ENCODE measurements around the gene KIAA0232.

Gene KIAA0232

DNA sequence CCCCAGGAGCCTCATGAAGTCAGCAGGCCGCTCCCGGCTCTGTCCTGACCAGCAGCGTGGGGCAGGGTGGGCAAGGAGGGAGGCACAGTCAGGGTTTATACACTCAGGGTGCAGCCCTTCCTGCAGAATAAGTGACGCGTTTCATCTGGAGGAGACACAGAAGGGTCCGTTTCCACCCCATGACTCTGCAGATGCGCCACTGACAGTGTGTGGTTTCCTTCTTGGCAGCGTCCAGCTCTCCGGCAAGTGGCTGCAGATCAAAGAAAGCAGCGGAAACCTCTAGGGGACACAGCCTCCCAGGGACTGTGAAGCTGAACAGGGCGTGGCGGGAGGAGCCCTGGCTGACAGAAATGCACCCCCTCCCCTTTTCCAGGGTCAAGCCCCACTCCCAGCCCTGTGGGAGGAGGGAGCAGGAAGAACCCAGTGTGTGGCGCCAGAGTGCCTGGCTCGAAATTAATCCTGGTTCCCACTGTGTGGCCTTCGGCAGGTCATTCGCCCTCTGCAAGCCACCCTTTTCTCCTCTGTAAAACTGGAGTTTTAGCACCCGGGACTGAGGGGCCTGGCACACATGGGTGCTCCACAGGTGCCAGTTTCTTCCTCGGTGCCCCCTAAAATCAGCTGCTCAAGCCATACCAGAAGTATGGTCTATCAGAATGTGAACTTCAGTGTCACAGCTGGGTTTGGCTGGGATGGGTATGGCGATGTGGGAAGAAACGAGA is 109.8 kb downstream of the KIAA0232 start:
- Histone ChIP-seq H3K4me1 (ENCODE audit: control insufficient read depth, insufficient read depth, low read length, poor library complexity, severe bottlenecking) (peaks cover 13% of the 10 kb centered on the region), H3K36me3 (ENCODE audit: control insufficient read depth, insufficient read depth, low read length) (no peaks in the 10 kb centered on the region), H3K4me3 (ENCODE audit: extremely low read depth, insufficient read depth, low read length, poor library complexity, severe bottlenecking) (no peak overlapping the region), H3K9me3 (ENCODE audit: control insufficient read depth, low read length) (peaks cover 14% of the 10 kb centered on the region), H3K27ac (ENCODE audit: low read depth, low read length, severe bottlenecking) (peak overlapping the region; percentile 36)
- WGBS, 2 experiments (ENCODE audit: insufficient coverage in 2 of 2) = 77 to 80% methylated on average over 16 to 17 of the region's 20 CpGs

DNA sequence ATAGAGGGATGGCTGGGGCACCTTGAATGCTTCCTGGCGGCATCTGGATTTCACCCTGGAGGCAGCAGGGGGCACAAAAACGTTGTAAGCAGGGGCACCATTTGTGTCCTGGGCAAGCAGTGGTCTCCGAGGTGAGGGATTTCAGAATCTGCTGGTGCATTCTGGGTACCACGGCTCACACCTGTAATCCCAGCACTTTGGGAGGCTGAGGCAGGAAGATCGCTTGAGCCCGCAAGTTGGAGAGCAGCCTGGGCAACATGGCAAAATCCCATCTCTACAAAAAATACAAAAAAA is 110.3 kb downstream of the KIAA0232 start:
- H3K27ac ChIP-seq (ENCODE audit: low read depth, low read length, severe bottlenecking) = no peak overlapping the region
- H3K36me3 ChIP-seq (ENCODE audit: control insufficient read depth, insufficient read depth, low read length) = no peaks in the 10 kb centered on the region
- 75 to 88% methylated on average over 6 of the region's 6 CpGs for WGBS, 2 experiments (ENCODE audit: insufficient coverage in 2 of 2)
- peaks cover 14% of the 10 kb centered on the region for H3K9me3 ChIP-seq (ENCODE audit: control insufficient read depth, low read length)
- H3K4me3 ChIP-seq (ENCODE audit: extremely low read depth, insufficient read depth, low read length, poor library complexity, severe bottlenecking) = no peak overlapping the region
- peaks cover 9% of the 10 kb centered on the region for H3K4me1 ChIP-seq (ENCODE audit: control insufficient read depth, insufficient read depth, low read length, poor library complexity, severe bottlenecking)

DNA sequence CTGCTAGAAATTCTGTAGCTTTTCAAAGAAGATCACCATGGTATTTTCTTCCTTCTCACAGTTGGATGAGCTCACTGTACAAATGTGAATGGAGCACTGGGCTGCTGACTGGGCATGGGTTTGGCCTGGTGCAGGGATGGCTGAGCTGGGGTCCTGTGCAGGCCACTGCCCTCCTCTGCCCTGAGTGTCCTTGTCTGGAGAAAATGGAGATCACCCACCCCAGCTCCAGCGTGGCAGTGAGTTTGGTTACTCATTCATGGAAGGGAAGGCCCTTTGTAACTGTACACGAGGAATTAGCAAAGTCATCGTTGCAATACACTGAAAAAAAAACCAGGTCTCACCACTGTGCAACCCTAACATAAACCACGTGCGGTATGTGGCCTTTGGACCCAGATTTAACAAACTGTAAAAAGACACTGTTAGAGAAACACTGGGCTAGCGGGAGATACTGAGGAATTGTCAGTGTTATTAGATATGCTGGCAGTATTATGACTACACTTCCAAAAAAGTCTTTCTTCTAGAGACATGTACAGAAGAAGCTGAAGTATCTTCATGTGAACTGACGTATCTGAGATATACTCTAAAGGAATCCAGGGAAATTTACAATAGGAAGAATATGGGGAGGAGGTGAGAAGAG is 111.0 kb downstream of the KIAA0232 start:
- Histone ChIP-seq H3K27ac (ENCODE audit: low read depth, low read length, severe bottlenecking) (no peak overlapping the region), H3K4me1 (ENCODE audit: control insufficient read depth, insufficient read depth, low read length, poor library complexity, severe bottlenecking) (peaks cover 9% of the 10 kb centered on the region), H3K4me3 (ENCODE audit: extremely low read depth, insufficient read depth, low read length, poor library complexity, severe bottlenecking) (no peak overlapping the region), H3K36me3 (ENCODE audit: control insufficient read depth, insufficient read depth, low read length) (no peaks in the 10 kb centered on the region), H3K9me3 (ENCODE audit: control insufficient read depth, low read length) (peaks cover 14% of the 10 kb centered on the region)
- 88 to 98% methylated on average over 4 to 6 of the region's 7 CpGs for WGBS, 2 experiments (ENCODE audit: insufficient coverage in 2 of 2)

DNA sequence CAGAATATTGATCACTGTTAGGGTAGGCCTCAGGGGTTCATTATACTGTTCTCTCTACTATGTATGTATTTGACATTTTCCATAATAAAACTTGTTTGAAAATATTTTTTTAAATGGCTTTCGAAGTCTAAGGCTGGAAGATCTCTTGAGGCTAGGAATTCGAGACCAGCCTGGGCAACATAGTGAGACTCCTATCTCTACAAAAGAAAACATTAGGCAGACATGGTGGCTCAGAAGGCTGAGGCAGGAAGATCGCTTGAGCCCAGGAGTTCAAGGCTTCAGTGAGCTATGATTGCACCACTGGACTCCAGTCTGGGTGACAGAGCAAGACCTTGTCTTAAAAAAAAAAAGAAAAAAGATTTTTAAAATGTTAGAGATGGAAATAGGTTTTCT is 111.6 kb downstream of the KIAA0232 start:
- H3K36me3 ChIP-seq (ENCODE audit: control insufficient read depth, insufficient read depth, low read length) = no peaks in the 10 kb centered on the region
- peaks cover 14% of the 10 kb centered on the region for H3K9me3 ChIP-seq (ENCODE audit: control insufficient read depth, low read length)
- H3K27ac ChIP-seq (ENCODE audit: low read depth, low read length, severe bottlenecking) = no peak overlapping the region
- H3K4me3 ChIP-seq (ENCODE audit: extremely low read depth, insufficient read depth, low read length, poor library complexity, severe bottlenecking) = no peak overlapping the region
- 100% methylated on average over 2 of the region's 3 CpGs for WGBS, 2 experiments (ENCODE audit: insufficient coverage in 2 of 2)
- peaks cover 9% of the 10 kb centered on the region for H3K4me1 ChIP-seq (ENCODE audit: control insufficient read depth, insufficient read depth, low read length, poor library complexity, severe bottlenecking)

DNA sequence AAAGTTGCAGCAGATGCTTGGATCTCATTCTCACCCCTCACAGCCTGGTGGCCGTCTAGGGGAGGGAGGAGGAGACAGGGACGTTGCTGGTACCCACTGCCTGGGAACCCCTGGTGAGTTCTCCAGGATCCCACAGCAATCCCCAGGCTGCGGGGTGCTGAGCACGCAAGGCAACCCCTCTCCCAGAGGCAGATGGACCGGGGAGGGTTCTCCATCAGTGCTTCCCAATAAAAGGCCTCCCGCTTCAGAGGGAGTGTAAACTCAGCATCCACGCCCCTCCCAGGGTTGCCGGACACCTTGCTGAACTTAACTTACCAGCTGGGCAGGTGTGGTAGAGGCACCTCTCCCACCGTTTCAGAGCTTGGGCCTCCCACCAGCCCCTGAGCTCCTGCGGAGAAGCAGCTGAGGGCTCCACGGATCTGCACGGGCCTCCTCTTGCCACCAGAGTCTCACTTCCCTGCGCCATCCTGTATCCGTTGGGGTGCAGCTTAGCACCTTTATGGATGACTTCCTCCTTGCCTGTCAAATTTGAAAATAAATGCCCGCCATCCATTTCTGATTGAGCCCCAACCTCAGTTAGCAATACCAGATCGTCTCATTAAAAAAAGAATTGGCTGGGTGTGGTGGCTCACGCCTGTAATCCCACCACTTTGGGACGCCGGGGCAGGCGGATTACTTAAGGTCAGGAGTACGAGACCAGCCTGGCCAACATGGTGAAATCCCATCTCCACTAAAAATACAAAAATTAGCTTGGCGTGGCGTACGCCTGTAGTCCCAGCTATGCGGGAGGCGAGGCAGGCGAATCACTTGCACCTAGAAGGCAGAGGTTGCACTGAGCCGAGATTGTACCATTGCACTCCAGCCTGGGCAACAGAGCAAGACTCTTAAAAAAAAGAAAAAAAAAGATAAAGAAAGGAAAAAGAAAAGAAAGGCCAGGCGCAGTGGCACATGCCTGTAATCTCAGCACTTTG is 112.3 kb downstream of the KIAA0232 start:
- Histone ChIP-seq H3K4me3 (ENCODE audit: extremely low read depth, insufficient read depth, low read length, poor library complexity, severe bottlenecking) (no peak overlapping the region), H3K9me3 (ENCODE audit: control insufficient read depth, low read length) (peaks cover 13% of the 10 kb centered on the region), H3K36me3 (ENCODE audit: control insufficient read depth, insufficient read depth, low read length) (no peaks in the 10 kb centered on the region), H3K27ac (ENCODE audit: low read depth, low read length, severe bottlenecking) (no peak overlapping the region), H3K4me1 (ENCODE audit: control insufficient read depth, insufficient read depth, low read length, poor library complexity, severe bottlenecking) (peaks cover 9% of the 10 kb centered on the region)
- WGBS, 2 experiments (ENCODE audit: insufficient coverage in 2 of 2) = 91 to 93% methylated on average over 26 to 27 of the region's 29 CpGs

DNA sequence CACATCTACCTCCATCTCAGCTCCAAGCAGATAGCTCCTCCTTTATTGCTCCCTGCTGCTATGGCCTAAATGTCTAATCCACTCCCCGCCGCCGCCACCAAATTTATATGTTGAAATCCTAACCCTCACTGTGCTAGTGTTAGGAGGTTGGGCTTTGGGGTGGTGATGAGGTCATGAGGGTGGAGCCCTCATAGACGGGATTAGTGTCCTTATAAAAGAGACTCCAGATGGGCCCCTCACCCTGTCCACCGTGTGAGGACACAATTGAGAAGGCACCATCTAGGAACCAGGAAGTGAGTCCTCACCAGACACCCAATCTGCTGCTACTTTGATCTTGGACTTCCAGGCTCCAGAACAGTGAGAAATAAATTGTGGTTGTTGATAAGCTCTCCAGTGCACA is 113.5 kb downstream of the KIAA0232 start:
- H3K4me1 ChIP-seq (ENCODE audit: control insufficient read depth, insufficient read depth, low read length, poor library complexity, severe bottlenecking) = peaks cover 9% of the 10 kb centered on the region
- H3K9me3 ChIP-seq (ENCODE audit: control insufficient read depth, low read length) = peaks cover 1% of the 10 kb centered on the region
- WGBS, 2 experiments (ENCODE audit: insufficient coverage in 2 of 2) = 85% methylated on average over 2 of the region's 5 CpGs; no CpG with 5 or more reads in 1 of the 2 experiments
- H3K36me3 ChIP-seq (ENCODE audit: control insufficient read depth, insufficient read depth, low read length) = no peaks in the 10 kb centered on the region
- no peak overlapping the region for H3K4me3 ChIP-seq (ENCODE audit: extremely low read depth, insufficient read depth, low read length, poor library complexity, severe bottlenecking)
- H3K27ac ChIP-seq (ENCODE audit: low read depth, low read length, severe bottlenecking) = no peak overlapping the region

DNA sequence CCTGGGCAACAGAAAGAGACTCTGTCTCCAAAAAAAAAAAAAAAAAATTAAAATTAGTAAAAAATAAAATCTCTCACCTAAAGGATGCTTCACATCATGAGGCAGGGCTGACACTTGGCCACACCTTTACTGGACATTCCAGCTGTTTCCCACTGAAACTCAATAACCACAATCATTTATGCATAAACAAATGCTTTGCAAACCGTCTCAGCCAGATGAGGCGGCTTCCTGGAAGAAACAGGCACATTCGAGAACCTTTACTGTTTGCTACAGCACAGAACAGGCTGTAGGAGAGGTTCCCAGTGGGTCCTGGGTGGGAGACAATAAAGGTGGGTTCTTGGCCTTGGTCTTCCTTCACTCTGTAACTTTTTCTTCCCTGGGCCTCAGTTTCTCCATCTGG is 116.2 kb downstream of the KIAA0232 start:
- Histone ChIP-seq H3K4me1 (ENCODE audit: control insufficient read depth, insufficient read depth, low read length, poor library complexity, severe bottlenecking) (peaks cover 5% of the 10 kb centered on the region), H3K36me3 (ENCODE audit: control insufficient read depth, insufficient read depth, low read length) (no peaks in the 10 kb centered on the region), H3K9me3 (ENCODE audit: control insufficient read depth, low read length) (no peaks in the 10 kb centered on the region), H3K4me3 (ENCODE audit: extremely low read depth, insufficient read depth, low read length, poor library complexity, severe bottlenecking) (no peak overlapping the region), H3K27ac (ENCODE audit: low read depth, low read length, severe bottlenecking) (no peak overlapping the region)
- 94% methylated on average over 3 of the region's 3 CpGs; no CpG with 5 or more reads in 1 of the 2 experiments for WGBS, 2 experiments (ENCODE audit: insufficient coverage in 2 of 2)

DNA sequence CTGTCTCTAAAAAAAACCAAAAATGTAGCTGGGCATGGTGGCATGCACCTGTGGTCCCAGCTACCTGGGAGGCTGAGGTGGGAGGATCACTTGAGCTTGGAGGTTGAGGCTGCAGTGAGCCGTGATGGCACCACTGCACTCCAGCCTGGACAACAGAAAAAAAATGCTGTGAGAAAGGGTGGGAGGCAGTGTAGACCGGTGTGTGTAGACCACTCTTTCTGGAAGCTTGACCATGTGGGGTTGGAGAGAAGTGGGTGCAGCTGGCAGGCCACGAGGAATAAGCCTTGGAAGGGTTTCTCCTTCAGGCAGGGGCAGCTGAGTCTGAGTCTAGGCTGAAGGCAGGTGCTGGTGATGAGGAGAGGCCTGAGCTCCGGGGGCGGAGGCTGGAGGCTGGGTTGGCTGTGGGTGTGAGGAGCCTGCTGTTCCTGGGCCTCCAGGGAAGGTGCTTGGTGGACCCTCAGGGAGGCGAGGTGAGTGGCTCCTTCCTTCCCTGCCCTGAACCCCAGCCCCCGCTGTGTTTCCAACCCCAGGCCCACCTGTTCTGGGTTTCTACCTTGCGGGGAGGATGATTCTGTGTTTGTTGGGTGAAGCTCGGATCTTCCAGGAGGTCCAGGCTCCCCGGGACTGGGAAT is 117.8 kb downstream of the KIAA0232 start:
- 95 to 96% methylated on average over 4 to 5 of the region's 10 CpGs for WGBS, 2 experiments (ENCODE audit: insufficient coverage in 2 of 2)

DNA sequence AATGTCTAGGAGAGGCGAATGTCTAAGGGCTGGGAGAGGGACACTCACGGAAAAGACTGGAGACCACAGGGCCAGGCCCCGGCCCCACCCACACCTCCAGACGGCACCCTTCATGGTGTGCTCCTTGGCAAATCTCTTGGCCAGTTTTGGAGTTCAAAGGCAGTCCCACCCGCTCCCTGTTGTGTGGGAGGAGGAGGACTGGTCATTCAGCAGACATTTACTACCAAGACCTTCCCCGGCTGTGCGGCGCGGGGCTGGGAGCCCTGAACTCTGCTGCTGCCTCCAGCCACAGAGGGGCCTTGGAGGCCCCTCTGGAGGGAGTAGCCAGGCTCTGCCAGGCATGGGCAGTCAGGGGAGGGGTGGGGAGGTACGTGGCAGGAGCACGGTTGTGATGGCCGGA is 118.4 kb downstream of the KIAA0232 start:
- no peaks in the 10 kb centered on the region for H3K9me3 ChIP-seq (ENCODE audit: control insufficient read depth, low read length)
- WGBS, 2 experiments (ENCODE audit: insufficient coverage in 2 of 2) = 89 to 93% methylated on average over 5 to 7 of the region's 12 CpGs
- no peak overlapping the region for H3K27ac ChIP-seq (ENCODE audit: low read depth, low read length, severe bottlenecking)
- H3K4me3 ChIP-seq (ENCODE audit: extremely low read depth, insufficient read depth, low read length, poor library complexity, severe bottlenecking) = no peak overlapping the region
- peaks cover 5% of the 10 kb centered on the region for H3K4me1 ChIP-seq (ENCODE audit: control insufficient read depth, insufficient read depth, low read length, poor library complexity, severe bottlenecking)
- H3K36me3 ChIP-seq (ENCODE audit: control insufficient read depth, insufficient read depth, low read length) = no peaks in the 10 kb centered on the region

More for the DNA sequence above, 117.8 kb downstream of the KIAA0232 start:
- H3K4me1 ChIP-seq (ENCODE audit: control insufficient read depth, insufficient read depth, low read length, poor library complexity, severe bottlenecking) = peaks cover 5% of the 10 kb centered on the region
- H3K9me3 ChIP-seq (ENCODE audit: control insufficient read depth, low read length) = no peaks in the 10 kb centered on the region
- H3K27ac ChIP-seq (ENCODE audit: low read depth, low read length, severe bottlenecking) = no peak overlapping the region
- no peaks in the 10 kb centered on the region for H3K36me3 ChIP-seq (ENCODE audit: control insufficient read depth, insufficient read depth, low read length)
- no peak overlapping the region for H3K4me3 ChIP-seq (ENCODE audit: extremely low read depth, insufficient read depth, low read length, poor library complexity, severe bottlenecking)

DNA sequence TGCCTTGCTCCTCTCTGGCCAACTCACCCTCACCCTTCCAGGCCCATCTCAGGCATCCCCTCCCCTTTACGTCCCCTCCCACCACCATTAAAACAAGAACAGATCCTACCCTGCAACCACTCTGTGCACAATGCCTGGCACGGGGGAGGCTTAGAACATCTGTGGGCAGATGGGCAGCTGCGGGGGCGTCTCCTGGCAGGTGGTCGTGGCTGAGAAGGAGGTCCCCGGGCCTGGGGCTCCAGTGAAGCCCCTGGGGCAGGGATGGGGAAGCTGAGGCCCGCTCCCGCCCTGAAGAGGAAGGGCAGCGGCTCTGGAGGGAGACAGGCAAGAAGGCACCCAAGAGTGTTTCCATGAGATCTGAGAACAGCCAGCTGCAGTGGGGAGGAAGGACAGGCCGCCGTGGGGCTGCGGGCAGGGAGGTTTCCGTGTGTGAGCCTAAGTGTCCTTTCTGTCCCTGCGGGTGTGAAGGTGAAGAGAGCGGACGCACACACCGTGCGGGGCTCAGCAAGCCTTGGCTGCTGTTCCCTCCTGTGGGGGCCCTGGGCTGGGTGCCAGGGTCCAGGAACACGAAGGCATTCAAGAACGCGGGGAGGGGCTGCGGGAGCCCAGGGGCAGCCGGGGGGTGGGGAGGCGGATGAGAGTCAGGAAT is 119.3 kb downstream of the KIAA0232 start:
- no peak overlapping the region for H3K4me3 ChIP-seq (ENCODE audit: extremely low read depth, insufficient read depth, low read length, poor library complexity, severe bottlenecking)

More for the DNA sequence above, 119.3 kb downstream of the KIAA0232 start:
- H3K4me1 ChIP-seq (ENCODE audit: control insufficient read depth, insufficient read depth, low read length, poor library complexity, severe bottlenecking) = peaks cover 5% of the 10 kb centered on the region
- H3K36me3 ChIP-seq (ENCODE audit: control insufficient read depth, insufficient read depth, low read length) = no peaks in the 10 kb centered on the region
- WGBS, 2 experiments (ENCODE audit: insufficient coverage in 2 of 2) = 89 to 90% methylated on average over 17 to 24 of the region's 24 CpGs
- H3K9me3 ChIP-seq (ENCODE audit: control insufficient read depth, low read length) = no peaks in the 10 kb centered on the region
- H3K27ac ChIP-seq (ENCODE audit: low read depth, low read length, severe bottlenecking) = no peak overlapping the region

Data from mesodermal cell (in vitro differentiated cells).